ENCODE measurements around the gene TMEM8B. TPM values are rescaled to one million over a fixed set of nuclear protein-coding genes. Genes with fewer than 3 reads are reported as not detected.

TMEM8B gene
- total RNA-seq, 1 experiment from 2014 or later = 2.4 TPM

GRCh38 chr9:35909687-35910612 lies 80.9 kb downstream of the TMEM8B start:
- Histone ChIP-seq H3K9me3 (ENCODE audit: low read length) (no peaks in the 10 kb centered on the region), H3K4me2 (ENCODE audit: low read length) (no peak overlapping the region), H3K27ac (ENCODE audit: low read length) (peak overlapping the region; percentile 94), H3K9me2 (replicated peaks; ENCODE audit: low read length) (no peaks in the 10 kb centered on the region), H3K4me3 (ENCODE audit: low read length) (no peak overlapping the region), H3K27me3 (ENCODE audit: low read length) (no peaks in the 10 kb centered on the region), H3K4me1 (ENCODE audit: insufficient read depth, low read length) (peaks cover 65% of the 10 kb centered on the region), H2AFZ (ENCODE audit: low read length) (no peak overlapping the region), H3K79me2 (ENCODE audit: low read length) (peaks cover 10% of the 10 kb centered on the region), H3K36me3 (ENCODE audit: low read depth, low read length) (no peaks in the 10 kb centered on the region), H3F3A (ENCODE audit: low read length, unreplicated experiment) (peaks cover 11% of the 10 kb centered on the region), H3K9ac (ENCODE audit: low read length) (no peak overlapping the region), H4K20me1 (ENCODE audit: low read length) (no peaks in the 10 kb centered on the region)
- CTCF ChIA-PET = interaction anchor here (0.6 kb wide), 1 partner anchor 77 kb away, joined by 3 read pairs; no protein-coding TSS in a partner anchor
- BruUV-seq (replicated peaks) = no TSS peak
- no peak for ATAC-seq
- no peak for TF ChIP-seq EZH2 (IDR thresholded peaks at IDR 0.05; ENCODE audit: low read length, unreplicated experiment)
- TF ChIP-seq, protein P1, sequence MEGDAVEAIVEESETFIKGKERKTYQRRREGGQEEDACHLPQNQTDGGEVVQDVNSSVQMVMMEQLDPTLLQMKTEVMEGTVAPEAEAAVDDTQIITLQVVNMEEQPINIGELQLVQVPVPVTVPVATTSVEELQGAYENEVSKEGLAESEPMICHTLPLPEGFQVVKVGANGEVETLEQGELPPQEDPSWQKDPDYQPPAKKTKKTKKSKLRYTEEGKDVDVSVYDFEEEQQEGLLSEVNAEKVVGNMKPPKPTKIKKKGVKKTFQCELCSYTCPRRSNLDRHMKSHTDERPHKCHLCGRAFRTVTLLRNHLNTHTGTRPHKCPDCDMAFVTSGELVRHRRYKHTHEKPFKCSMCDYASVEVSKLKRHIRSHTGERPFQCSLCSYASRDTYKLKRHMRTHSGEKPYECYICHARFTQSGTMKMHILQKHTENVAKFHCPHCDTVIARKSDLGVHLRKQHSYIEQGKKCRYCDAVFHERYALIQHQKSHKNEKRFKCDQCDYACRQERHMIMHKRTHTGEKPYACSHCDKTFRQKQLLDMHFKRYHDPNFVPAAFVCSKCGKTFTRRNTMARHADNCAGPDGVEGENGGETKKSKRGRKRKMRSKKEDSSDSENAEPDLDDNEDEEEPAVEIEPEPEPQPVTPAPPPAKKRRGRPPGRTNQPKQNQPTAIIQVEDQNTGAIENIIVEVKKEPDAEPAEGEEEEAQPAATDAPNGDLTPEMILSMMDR (conservative IDR thresholded peaks at IDR 0.05; ENCODE audit: low read depth, low read length) = no peak
- no peak for DNase-seq
- intact Hi-C loops (cut with micrococcal nuclease) = no loop called here
- POLR2A ChIA-PET (ENCODE audit: unreplicated experiment) = no interaction called here

DNA sequence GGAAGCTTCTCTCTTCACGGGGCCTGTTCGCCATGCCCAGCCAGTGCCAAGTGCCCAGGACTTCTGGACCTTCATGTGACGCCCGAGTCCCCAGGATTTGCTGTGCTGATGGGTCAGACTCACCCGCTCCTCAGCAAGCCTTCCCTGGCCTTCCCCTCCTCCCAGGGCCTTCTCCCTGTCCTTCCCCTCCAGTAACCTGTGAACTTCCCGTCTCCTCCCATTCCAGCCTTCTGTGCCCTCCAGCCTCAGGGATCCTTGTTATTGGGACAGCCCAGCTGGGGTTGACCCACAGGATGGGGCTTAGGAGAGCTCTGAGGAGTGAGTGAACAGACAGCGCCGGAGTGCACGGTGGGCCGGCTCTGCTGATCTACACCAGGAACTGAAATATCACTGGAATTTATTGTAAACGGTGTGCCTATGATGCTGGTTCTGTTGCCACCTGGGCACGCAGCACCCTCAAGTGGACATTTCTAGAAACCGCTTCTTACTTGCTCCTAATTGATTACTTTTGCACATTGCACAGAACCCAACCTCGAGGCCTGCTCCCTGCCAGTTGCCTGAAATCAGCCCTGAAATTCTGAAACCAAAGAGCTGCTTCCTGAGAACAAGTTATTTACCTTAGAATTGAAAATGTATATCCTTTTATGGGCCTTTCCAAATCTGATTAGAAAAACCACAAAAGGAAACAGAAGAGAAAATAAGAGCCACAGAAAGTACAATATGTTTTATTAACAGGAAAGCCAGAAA lies 81.8 kb downstream of the TMEM8B start:
- peak; percentile 78 for DNase-seq
- TF ChIP-seq, protein P1 (conservative IDR thresholded peaks at IDR 0.05; ENCODE audit: low read depth, low read length) = peak; percentile 77
- TF ChIP-seq EZH2 (IDR thresholded peaks at IDR 0.05; ENCODE audit: low read length, unreplicated experiment) (no peak), EZH2phosphoT487 (IDR thresholded peaks at IDR 0.05; ENCODE audit: borderline replicate concordance, low read length) (no peak)
- no peak overlapping the region for H3K27ac ChIP-seq (ENCODE audit: low read length)
- H3K4me2 ChIP-seq (ENCODE audit: low read length) = peak overlapping the region; percentile 50; the same call in 1 of the 2 replicates
- no peaks in the 10 kb centered on the region for H3K9me3 ChIP-seq (ENCODE audit: low read length)
- peaks cover 57% of the 10 kb centered on the region for H3K4me1 ChIP-seq (ENCODE audit: insufficient read depth, low read length)
- no peak; the same call in 1 of the 2 replicates for ATAC-seq
- no TSS peak for BruUV-seq (replicated peaks)
- intact Hi-C loops (cut with micrococcal nuclease) = no loop called here
- no peak overlapping the region for H3K4me3 ChIP-seq (ENCODE audit: low read length)
- POLR2A ChIA-PET (ENCODE audit: unreplicated experiment) = no interaction called here
- CTCF ChIA-PET = interaction anchor here (0.6 kb wide), 2 partner anchors 29 to 77 kb away, joined by 3 read pairs; no protein-coding TSS in a partner anchor
- no peaks in the 10 kb centered on the region for H4K20me1 ChIP-seq (ENCODE audit: low read length)
- no peak overlapping the region for H3K9ac ChIP-seq (ENCODE audit: low read length)
- peak overlapping the region; percentile 40; the same call in 1 of the 2 replicates for H2AFZ ChIP-seq (ENCODE audit: low read length)
- H3K79me2 ChIP-seq (ENCODE audit: low read length) = peaks cover 10% of the 10 kb centered on the region
- H3K27me3 ChIP-seq (ENCODE audit: low read length) = no peaks in the 10 kb centered on the region
- peaks cover 11% of the 10 kb centered on the region for H3F3A ChIP-seq (ENCODE audit: low read length, unreplicated experiment)
- H3K36me3 ChIP-seq (ENCODE audit: low read depth, low read length) = no peaks in the 10 kb centered on the region
- H3K9me2 ChIP-seq (replicated peaks; ENCODE audit: low read length) = no peaks in the 10 kb centered on the region

Data from PC-3 (cell line).